HEK293 (cell line): ENCODE measurements around the gene INVS.
"Not testable (repeated sequence)": the region's sequence is repeated elsewhere in the genome, so short reads cannot be mapped to it uniquely, and the experiment has no call there.

Experiments used
- CTCF ChIA-PET: fragments of 350-600 bp; formaldehyde crosslinking; extraction: SDS; loops from one replicate; lab custom pipeline; 2021; ENCODE audit warnings: antibody characterized with exemption; lab: Yijun Ruan, JAX
- POLR2A ChIA-PET: fragments of 300-600 bp; formaldehyde crosslinking; extraction: SDS; loops from one replicate; lab custom pipeline; 2020; ENCODE audit warnings: antibody characterized with exemption, inconsistent platforms; lab: Yijun Ruan, JAX
- H3K27ac ChIP-seq: fragments of 200-500 bp; sonication (Bioruptor generic); 2 replicates; pipeline ENCODE4 v1.5.1; 2014; ENCODE audit warnings: low read depth, low read length, control low read depth, inconsistent platforms; ENCODE audit errors: extremely low read depth
- H3K36me3 ChIP-seq, 2 experiments: fragments of 200-500 bp in 1 of 2; sonication (Bioruptor generic) in 1 of 2; 1 replicate in 1 of 2; 2 replicates in 1 of 2; pipeline ENCODE4 v1.5.1; 2014 to 2017; ENCODE audit warnings: inconsistent platforms in 2 of 2, low read length in 2 of 2; ENCODE audit not compliant: control insufficient read depth in 2 of 2, insufficient read depth in 1 of 2
- H3K4me1 ChIP-seq: fragments of 200-500 bp; sonication (Bioruptor generic); 2 replicates; pipeline ENCODE4 v1.5.1; 2014; ENCODE audit warnings: mild to moderate bottlenecking, low read length, inconsistent platforms; ENCODE audit not compliant: control insufficient read depth, insufficient read depth
- H3K4me3 ChIP-seq: 2 replicates; pipeline ENCODE4 v1.5.1; 2011; ENCODE audit warnings: low read depth, mild to moderate bottlenecking, control low read depth, low read length, moderate library complexity
- H3K9me3 ChIP-seq: fragments of 200-500 bp; sonication (Bioruptor generic); 2 replicates; pipeline ENCODE4 v1.5.1; 2014; ENCODE audit warnings: low read depth, low read length, inconsistent platforms; ENCODE audit not compliant: control insufficient read depth, insufficient read depth
- SCRT2 ChIP-seq: fragments of 450-650 bp; formaldehyde crosslinking; IDR thresholded peaks from 2 replicates; pipeline ENCODE4 v1.5.1; 2016; ENCODE audit warnings: missing biosample characterization, missing genetic modification characterization
- ZBTB48 ChIP-seq: fragments of 450-650 bp; formaldehyde crosslinking; IDR thresholded peaks from 2 replicates; pipeline ENCODE4 v1.5.1; 2016; ENCODE audit warnings: missing biosample characterization, missing genetic modification characterization
- ZNF341 ChIP-seq: fragments of 450-650 bp; formaldehyde crosslinking; IDR thresholded peaks from 2 replicates; pipeline ENCODE4; 2016; ENCODE audit warnings: low read depth, missing biosample characterization, missing genetic modification characterization
- ZNF366 ChIP-seq: fragments of 450-650 bp; formaldehyde crosslinking; conservative IDR thresholded peaks from 2 replicates; pipeline ENCODE4 v1.5.1; 2016; ENCODE audit warnings: missing biosample characterization, missing genetic modification characterization
- ZNF837 ChIP-seq: fragments of 450-650 bp; formaldehyde crosslinking; IDR thresholded peaks from 2 replicates; pipeline ENCODE4 v1.5.1; 2016; ENCODE audit warnings: missing biosample characterization, missing genetic modification characterization
- ZSCAN23 ChIP-seq: fragments of 450-650 bp; formaldehyde crosslinking; IDR thresholded peaks from 2 replicates; pipeline ENCODE4 v1.5.1; 2016; ENCODE audit warnings: missing biosample characterization, missing genetic modification characterization
- TF ChIP-seq, protein P1 (sequence below): fragments of 450-650 bp; formaldehyde crosslinking; IDR thresholded peaks from 2 replicates; pipeline ENCODE4 v1.5.1; 2016; ENCODE audit warnings: missing biosample characterization, missing genetic modification characterization

INVS gene

DNA sequence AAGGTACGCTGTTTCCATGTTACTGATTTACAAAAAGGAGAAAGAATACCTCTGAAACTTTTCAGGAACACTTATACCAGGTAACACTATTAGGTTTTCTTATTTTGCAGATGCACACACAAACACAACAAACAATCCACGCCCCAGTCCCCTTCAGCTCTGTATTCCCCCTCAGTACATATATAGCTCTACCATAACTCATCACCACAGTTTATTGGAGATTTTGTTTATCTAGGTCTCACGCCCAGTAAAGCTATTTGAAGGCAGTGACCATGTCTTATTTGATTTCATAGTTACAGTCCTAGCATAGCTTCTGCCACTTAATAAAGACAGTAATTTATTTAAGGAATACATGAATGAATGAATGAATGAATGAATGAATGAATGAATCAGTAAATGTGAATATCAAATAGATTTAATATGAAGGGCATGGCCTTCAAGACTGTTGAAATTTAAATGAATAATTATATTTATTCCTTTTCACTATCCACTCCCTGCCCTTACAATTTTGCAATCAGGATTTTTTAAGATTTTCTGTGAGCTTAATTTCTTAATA, 32.9 kb downstream of the INVS start:
- POLR2A ChIA-PET, result no interaction called here

GRCh38 chr9:100134731-100135130, 35.7 kb downstream of the INVS start:
- Histone ChIP-seq H3K36me3 (peaks cover 0 to 19% of the 10 kb centered on the region in 2 experiments; a peak in 2 of 3 replicates), H3K9me3 (no peaks in the 10 kb centered on the region), H3K27ac (no peak overlapping the region), H3K4me3 (no peak overlapping the region), H3K4me1 (no peaks in the 10 kb centered on the region)
- ChIA-PET POLR2A (no interaction called here), CTCF (interaction anchor here (0.7 to 1.1 kb wide), 2 partner anchors 418 to 466 kb away, joined by 3 read pairs; no protein-coding TSS in a partner anchor)
- TF ChIP-seq, protein P1, sequence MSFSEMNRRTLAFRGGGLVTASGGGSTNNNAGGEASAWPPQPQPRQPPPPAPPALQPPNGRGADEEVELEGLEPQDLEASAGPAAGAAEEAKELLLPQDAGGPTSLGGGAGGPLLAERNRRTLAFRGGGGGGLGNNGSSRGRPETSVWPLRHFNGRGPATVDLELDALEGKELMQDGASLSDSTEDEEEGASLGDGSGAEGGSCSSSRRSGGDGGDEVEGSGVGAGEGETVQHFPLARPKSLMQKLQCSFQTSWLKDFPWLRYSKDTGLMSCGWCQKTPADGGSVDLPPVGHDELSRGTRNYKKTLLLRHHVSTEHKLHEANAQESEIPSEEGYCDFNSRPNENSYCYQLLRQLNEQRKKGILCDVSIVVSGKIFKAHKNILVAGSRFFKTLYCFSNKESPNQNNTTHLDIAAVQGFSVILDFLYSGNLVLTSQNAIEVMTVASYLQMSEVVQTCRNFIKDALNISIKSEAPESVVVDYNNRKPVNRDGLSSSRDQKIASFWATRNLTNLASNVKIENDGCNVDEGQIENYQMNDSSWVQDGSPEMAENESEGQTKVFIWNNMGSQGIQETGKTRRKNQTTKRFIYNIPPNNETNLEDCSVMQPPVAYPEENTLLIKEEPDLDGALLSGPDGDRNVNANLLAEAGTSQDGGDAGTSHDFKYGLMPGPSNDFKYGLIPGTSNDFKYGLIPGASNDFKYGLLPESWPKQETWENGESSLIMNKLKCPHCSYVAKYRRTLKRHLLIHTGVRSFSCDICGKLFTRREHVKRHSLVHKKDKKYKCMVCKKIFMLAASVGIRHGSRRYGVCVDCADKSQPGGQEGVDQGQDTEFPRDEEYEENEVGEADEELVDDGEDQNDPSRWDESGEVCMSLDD (tag by site-specific recombination), result no peak
- TF ChIP-seq ZNF341 (tag by site-specific recombination), result no peak

More for the DNA sequence above, 32.9 kb downstream of the INVS start:
- no peaks in the 10 kb centered on the region for H3K9me3 ChIP-seq
- no peak for TF ChIP-seq ZNF366 (tag by site-specific recombination)
- no peak for TF ChIP-seq ZSCAN23 (tag by site-specific recombination)
- TF ChIP-seq ZNF837, result no peak
- TF ChIP-seq SCRT2, result no peak
- TF ChIP-seq, all 188 proteins: peak for 0
- 0 out of 2 replicates have a peak, but pooled peaks cover 5% of the 10 kb centered on the region for H3K4me1 ChIP-seq
- no peak overlapping the region for H3K4me3 ChIP-seq
- H3K27ac ChIP-seq, result no peak overlapping the region
- peaks cover 0 to 19% of the 10 kb centered on the region in 2 experiments; a peak in 2 of 3 replicates for H3K36me3 ChIP-seq
- CTCF ChIA-PET, result interaction anchor here (1.2 kb wide), 1 partner anchor 338 kb away, joined by 3 read pairs; no protein-coding TSS in a partner anchor

DNA sequence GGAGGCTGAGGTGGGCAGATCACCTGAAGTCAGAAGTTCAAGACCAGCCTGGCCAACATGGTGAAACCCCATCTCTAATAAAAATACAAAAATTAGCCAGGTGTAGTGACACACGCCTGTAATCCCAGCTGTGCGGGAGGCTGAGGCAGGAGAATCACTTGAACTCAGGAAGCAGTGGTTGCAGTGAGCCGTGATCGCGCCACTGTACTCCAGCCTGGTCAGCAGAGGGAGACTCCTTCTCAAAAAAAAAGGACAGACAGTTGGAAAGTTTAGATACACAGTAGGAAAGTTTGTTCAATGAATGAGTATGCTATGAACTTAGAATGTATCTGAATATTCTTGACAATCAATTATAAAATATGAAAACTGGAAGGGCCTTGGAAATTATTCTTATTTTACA, 37.8 kb downstream of the INVS start:
- H3K4me1 ChIP-seq, H3K27ac ChIP-seq, POLR2A ChIA-PET, H3K9me3 ChIP-seq, H3K4me3 ChIP-seq: not testable (repeated sequence)
- CTCF ChIA-PET, result interaction anchor here (0.7 kb wide), 1 partner anchor 60 kb away, joined by 3 read pairs; no protein-coding TSS in a partner anchor
- H3K36me3 ChIP-seq, result peaks cover 0 to 15% of the 10 kb centered on the region in 2 experiments; a peak in 2 of 3 replicates

DNA sequence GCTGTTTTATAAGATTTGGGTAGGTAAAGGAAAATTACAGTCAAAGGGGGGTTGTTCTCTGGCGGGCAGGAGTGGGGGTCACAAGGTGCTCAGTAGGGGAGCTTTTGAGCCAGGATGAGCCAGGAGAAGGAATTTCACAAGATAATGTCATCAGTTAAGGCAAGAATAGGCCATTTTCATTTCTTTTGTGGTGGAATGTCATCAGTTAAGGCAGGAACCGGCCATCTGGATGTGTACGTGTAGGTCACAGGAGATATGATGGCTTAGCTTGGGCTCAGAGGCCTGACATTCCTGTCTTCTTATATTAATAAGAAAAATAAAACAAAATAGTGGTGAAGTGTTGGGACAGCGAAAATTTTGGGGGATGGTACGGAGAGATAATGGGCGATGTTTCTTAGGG, 41.3 kb downstream of the INVS start:
- CTCF ChIA-PET, result interaction anchor here (0.7 kb wide), 1 partner anchor 112 kb away, joined by 3 read pairs; no protein-coding TSS in a partner anchor
- H3K4me3 ChIP-seq, H3K27ac ChIP-seq, POLR2A ChIA-PET, H3K9me3 ChIP-seq, H3K4me1 ChIP-seq, H3K36me3 ChIP-seq: not testable (repeated sequence)

- POLR2A ChIA-PET, CTCF ChIA-PET, H3K27ac ChIP-seq: not testable (repeated sequence)
Observed at GRCh38 chr9:100141862-100142261, 42.8 kb downstream of the INVS start.

DNA sequence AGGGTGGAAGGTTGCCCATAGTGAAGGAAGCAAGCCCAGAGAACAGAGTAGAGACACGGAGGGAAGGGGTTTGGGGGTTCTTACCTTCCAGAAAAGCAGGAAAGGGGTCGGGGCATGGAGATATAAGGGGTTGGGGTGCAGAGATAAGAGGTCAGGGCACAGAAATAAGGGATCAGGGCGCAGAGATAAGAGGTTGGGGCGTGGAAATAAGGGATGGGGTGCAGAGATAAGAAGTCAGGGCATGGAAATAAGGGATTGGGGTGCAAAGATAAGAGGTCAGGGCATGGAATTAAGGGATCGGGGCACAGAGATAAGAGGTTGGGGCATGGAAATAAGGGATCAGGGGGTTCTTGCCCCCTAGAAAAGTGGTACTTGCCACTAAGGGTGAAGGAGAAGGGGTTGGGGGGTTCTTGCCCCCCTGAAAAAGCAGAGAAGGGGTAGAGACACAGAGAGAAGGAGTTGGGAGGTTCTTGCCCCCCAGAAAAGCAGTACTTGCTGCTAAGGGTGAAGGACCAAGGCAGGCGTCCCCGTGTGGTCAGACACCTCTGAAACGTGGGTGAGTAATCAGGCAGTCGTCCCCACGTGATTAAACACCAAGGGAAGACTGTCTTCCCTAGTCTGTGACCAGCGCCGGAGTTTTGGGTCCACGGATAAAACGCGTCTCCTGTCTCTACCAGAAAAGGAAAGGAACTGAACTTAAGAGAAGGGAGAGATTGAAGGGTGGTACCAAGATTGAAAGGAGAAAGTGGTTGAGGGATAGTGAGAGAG, 46.3 kb downstream of the INVS start:
- H3K27ac ChIP-seq, CTCF ChIA-PET, H3K4me3 ChIP-seq, POLR2A ChIA-PET, H3K9me3 ChIP-seq, H3K36me3 ChIP-seq, H3K4me1 ChIP-seq: not testable (repeated sequence)
- TF ChIP-seq ZBTB48 (tag by site-specific recombination), result 0 out of 2 replicates have a peak, but pooled peaks have one; percentile 17
- TF ChIP-seq, all 188 proteins: peak for 1; not testable (repeated sequence) for 187

More at GRCh38 chr9:100141862-100142261, 42.8 kb downstream of the INVS start:
- not testable (repeated sequence) for H3K4me1 ChIP-seq, H3K36me3 ChIP-seq, H3K9me3 ChIP-seq, H3K4me3 ChIP-seq

GRCh38 chr9:100145976-100146375, 46.9 kb downstream of the INVS start:
- H3K4me3 ChIP-seq, H3K9me3 ChIP-seq, POLR2A ChIA-PET, CTCF ChIA-PET, H3K27ac ChIP-seq, H3K4me1 ChIP-seq, H3K36me3 ChIP-seq: not testable (repeated sequence)
